B cell (primary cell): ENCODE data around the gene DDB1. TPM values are rescaled to one million over a fixed set of nuclear protein-coding genes. Genes with fewer than 3 reads are reported as not detected.

Experiments
- ATAC-seq: fragments of 200-7000 bp; cut with Tn5 transposase; one replicate; pipeline ENCODE4 v1.10.0; 2021; ENCODE audit warnings: low read depth, mild to moderate bottlenecking, moderate number of reproducible peaks, moderate library complexity
- CTCF ChIA-PET: fragments of 350-600 bp; sonication (Branson Sonifier 250); formaldehyde crosslinking; loops from one replicate; lab custom pipeline; 2021; ENCODE audit warnings: antibody characterized with exemption, inconsistent platforms; lab: Charles Lee
- POLR2A ChIA-PET: fragments of 350-600 bp; sonication (Branson Sonifier 250); formaldehyde crosslinking; loops from one replicate; lab custom pipeline; 2021; ENCODE audit warnings: antibody characterized with exemption; lab: Charles Lee
- DNase-seq: peaks from one replicate; pipeline ENCODE4 v3.0.0; 2013
- H2AFZ ChIP-seq: 2 replicates; pipeline ENCODE4 v1.6.1; 2012; ENCODE audit warnings: mild to moderate bottlenecking, low read depth, low read length; ENCODE audit not compliant: insufficient read depth, poor library complexity, severe bottlenecking
- H3K27ac ChIP-seq, 2 donors: 1 replicate in 1 of 2; 2 replicates in 1 of 2; pipeline ENCODE4 v1.5.1; 2012 to 2013; ENCODE audit warnings: low read length in 2 of 2, mild to moderate bottlenecking in 2 of 2, moderate library complexity in 1 of 2
- H3K27me3 ChIP-seq, 4 experiments: fragments of 200-600 bp in 1 of 4; sonication (generic) in 1 of 4; replicated peaks in 1 of 4; 1 replicate in 2 of 4; 2 replicates in 2 of 4; pipeline versions ENCODE4 v1.6.1 to v1.7.0; 2013 to 2016; ENCODE audit warnings: low read length in 3 of 4, mild to moderate bottlenecking in 2 of 4, mixed read lengths in 1 of 4, moderate library complexity in 1 of 4; ENCODE audit not compliant: insufficient read depth in 4 of 4, control insufficient read depth in 3 of 4; ENCODE audit errors: control extremely low read depth in 1 of 4
- H3K36me3 ChIP-seq, 2 experiments: replicated peaks in 1 of 2; 1 replicate in 1 of 2; 2 replicates in 1 of 2; pipeline versions ENCODE4 v1.6.1 to v1.7.1; 2013; ENCODE audit warnings: low read length in 1 of 2; ENCODE audit not compliant: insufficient read depth in 2 of 2, control insufficient read depth in 1 of 2; ENCODE audit errors: control extremely low read depth in 1 of 2, extremely low read depth in 1 of 2
- H3K4me1 ChIP-seq, 2 donors: fragments of 200-600 bp in 1 of 2; sonication (generic) in 1 of 2; 1 replicate in 1 of 2; 2 replicates in 1 of 2; pipeline versions ENCODE4 v1.5.1 to v1.6.1; 2013 to 2017; ENCODE audit warnings: low read length in 2 of 2; ENCODE audit not compliant: control insufficient read depth in 2 of 2, insufficient read depth in 2 of 2
- H3K4me2 ChIP-seq: replicated peaks from 2 replicates; pipeline ENCODE3; 2012; ENCODE audit warnings: mild to moderate bottlenecking, low read depth, low read length; ENCODE audit not compliant: poor library complexity, severe bottlenecking
- H3K4me3 ChIP-seq, 5 experiments: fragments of 200-600 bp in 1 of 5; sonication (generic) in 1 of 5; 1 replicate in 3 of 5; 2 replicates in 2 of 5; pipeline versions ENCODE4 v1.5.1 to v1.7.0; 2011 to 2016; ENCODE audit warnings: low read length in 4 of 5, mild to moderate bottlenecking in 4 of 5, low read depth in 2 of 5, control low read depth in 1 of 5, moderate library complexity in 1 of 5; ENCODE audit not compliant: insufficient read depth in 1 of 5; ENCODE audit errors: control extremely low read depth in 1 of 5, extremely low read depth in 1 of 5
- H3K79me2 ChIP-seq: fragments of 200-600 bp; sonication (generic); one replicate; pipeline ENCODE4 v1.6.0; 2016; ENCODE audit warnings: low read length; ENCODE audit not compliant: control insufficient read depth, insufficient read depth
- H3K9ac ChIP-seq: fragments of 200-600 bp; sonication (generic); 2 replicates; pipeline ENCODE4 v1.6.1; 2017; ENCODE audit warnings: mild to moderate bottlenecking, low read length, moderate library complexity
- H3K9me3 ChIP-seq, 3 donors: one replicate each; pipeline versions ENCODE4 v1.6.1 to v1.7.1; 2013; ENCODE audit warnings: low read length in 2 of 3; ENCODE audit not compliant: control insufficient read depth in 2 of 3, insufficient read depth in 1 of 3; ENCODE audit errors: control extremely low read depth in 1 of 3
- H4K20me1 ChIP-seq: 2 replicates; pipeline ENCODE4 v1.6.0; 2012; ENCODE audit warnings: mild to moderate bottlenecking, low read length; ENCODE audit not compliant: insufficient read depth, control insufficient read depth, poor library complexity, severe bottlenecking
- H3K27ac Mint-ChIP-seq: one replicate; pipeline ENCODE4 v1.8.0; 2021; ENCODE audit warnings: mixed read lengths
- H3K27me3 Mint-ChIP-seq: one replicate; pipeline ENCODE4 v1.8.0; 2021; ENCODE audit warnings: mixed read lengths
- H3K4me1 Mint-ChIP-seq: one replicate; pipeline ENCODE4 v1.8.0; 2021; ENCODE audit warnings: mixed read lengths
- H3K4me3 Mint-ChIP-seq: one replicate; pipeline ENCODE4 v1.8.0; 2021; ENCODE audit warnings: mixed read lengths
- H3K9me3 Mint-ChIP-seq: one replicate; pipeline ENCODE4 v1.8.0; 2022; ENCODE audit warnings: mixed read lengths; ENCODE audit not compliant: insufficient read depth
- CTCF ChIP-seq: fragments of 200-600 bp; IDR thresholded peaks from one replicate; pipeline ENCODE4 v1.8.0; 2022; ENCODE audit warnings: antibody characterized with exemption, mild to moderate bottlenecking
- EZH2 ChIP-seq: IDR thresholded peaks from 2 replicates; pipeline ENCODE4 v1.6.1; 2012; ENCODE audit warnings: borderline replicate concordance, low read depth, mild to moderate bottlenecking, moderate library complexity, low read length; ENCODE audit not compliant: insufficient read depth, poor library complexity, severe bottlenecking
- WGBS: methylation state at CpG from one replicate; pipeline ENCODE4 v1.1.5; 2013; ENCODE audit warnings: missing lambda C conversion rate; ENCODE audit not compliant: insufficient coverage; 5-methylcytosine and 5-hydroxymethylcytosine counted together
- intact Hi-C: fragments of 100-400 bp; cut with micrococcal nuclease; formaldehyde crosslinking; loops from one replicate; pipeline ENCODE4 v1.10.0; 2022
- polyA plus RNA-seq: library from polyadenylated mRNA; depleted of rRNA; stranded (reverse); fragments of >200 nt; gene quantifications from 2 replicates; pipeline ENCODE4 v1.2.3, GENCODE V29; 2012
- total RNA-seq, 2 donors: library from RNA; stranded (reverse); fragments of 120-200 nt in 1 of 2; gene quantifications; 1 replicate in 1 of 2; 2 replicates in 1 of 2; pipeline versions ENCODE4 v1.2.3 to v1.2.4, GENCODE V29; 2013 to 2022

DDB1 gene
- total and polyA plus RNA-seq, 2 donors (not counting 1 experiment from before 2014, with no cell fraction given): 52.4 to 155 TPM

GRCh38 chr11:61329871-61330270 is 3.0 kb downstream of the DDB1 start:
- Histone ChIP-seq H3K4me1 (peaks cover 22 to 25% of the 10 kb centered on the region in 2 donors), H3K79me2 (peaks cover 79% of the 10 kb centered on the region), H3K4me2 (no peak overlapping the region), H2AFZ (no peak overlapping the region), H3K4me3 (no peak overlapping the region), H3K9me3 (no peaks in the 10 kb centered on the region), H3K27me3 (no peaks in the 10 kb centered on the region), H3K27ac (no peak overlapping the region), H3K9ac (no peak overlapping the region), H3K36me3 (peaks cover 17 to 44% of the 10 kb centered on the region in 2 experiments), H4K20me1 (peaks cover 50% of the 10 kb centered on the region)
- Mint-ChIP-seq H3K4me3 (no peak overlapping the region), H3K9me3 (no peaks in the 10 kb centered on the region), H3K4me1 (peaks cover 52% of the 10 kb centered on the region), H3K27ac (no peak overlapping the region), H3K27me3 (no peaks in the 10 kb centered on the region)
- ATAC-seq: no peak
- no peak for DNase-seq
- TF ChIP-seq CTCF (no peak), EZH2 (no peak)
- POLR2A ChIA-PET: no interaction called here
- CTCF ChIA-PET: interaction anchor here (3.3 kb wide), 1 partner anchor 55 kb away, joined by 34 read pairs; no protein-coding TSS in a partner anchor
- intact Hi-C loops: loop anchor here (5.0 kb wide), 2 partner anchors 168 to 488 kb away; partner anchors contain the start of genes CCDC86 and VPS37C
- 90% methylated on average over 4 of the region's 4 CpGs for WGBS

- 94% methylated on average over 9 of the region's 9 CpGs for WGBS
- POLR2A ChIA-PET: no interaction called here
- Histone ChIP-seq H3K9me3 (no peaks in the 10 kb centered on the region), H3K36me3 (peaks cover 20 to 56% of the 10 kb centered on the region in 2 experiments), H3K27me3 (no peaks in the 10 kb centered on the region), H3K4me2 (no peak overlapping the region), H3K27ac (no peak overlapping the region), H3K4me1 (peaks cover 16% of the 10 kb centered on the region in 2 donors), H3K4me3 (no peak overlapping the region), H3K9ac (no peak overlapping the region), H2AFZ (no peak overlapping the region), H4K20me1 (peaks cover 50% of the 10 kb centered on the region), H3K79me2 (peaks cover 84% of the 10 kb centered on the region)
- ATAC-seq (no peak), DNase-seq (no peak)
- intact Hi-C loops: no loop called here
- TF ChIP-seq EZH2 (no peak), CTCF (no peak)
- H3K9me3 Mint-ChIP-seq: no peaks in the 10 kb centered on the region
- H3K27ac Mint-ChIP-seq: no peak overlapping the region
- CTCF ChIA-PET: interaction anchor here (1.3 to 4.7 kb wide), 4 partner anchors 7 to 107 kb away, joined by 4 to 18 read pairs (median 10); no protein-coding TSS in a partner anchor
- H3K4me3 Mint-ChIP-seq: no peak overlapping the region
- no peaks in the 10 kb centered on the region for H3K27me3 Mint-ChIP-seq
- H3K4me1 Mint-ChIP-seq: peaks cover 42% of the 10 kb centered on the region
These were observed 4.6 kb downstream of the DDB1 start for GRCh38 chr11:61328351-61328750.
